Lower lobe of right lung (tissue), 2 donors: Measurements from ENCODE around the gene SUSD3. TPM values are rescaled to one million over a fixed set of nuclear protein-coding genes. Genes with fewer than 3 reads are reported as not detected.
A peak's percentile ranks its signal among the peaks of the same experiment; 100 is the strongest.

Experiments
- ATAC-seq, 2 donors: fragments of 200-7000 bp; cut with Tn5 transposase; one replicate each; pipeline ENCODE4 v1.9.1; 2020 to 2022; ENCODE audit warnings: mild to moderate bottlenecking in 2 of 2, moderate library complexity in 2 of 2
- DNase-seq: peaks from one replicate; pipeline ENCODE4 v3.0.0-alpha.2; 2020
- H3K27ac ChIP-seq: fragments of 200-600 bp; one replicate; pipeline ENCODE4 v1.8.0; 2022
- H3K27me3 ChIP-seq: fragments of 200-600 bp; one replicate; pipeline ENCODE4 v1.8.0; 2022; ENCODE audit warnings: low read depth
- H3K36me3 ChIP-seq: fragments of 200-600 bp; one replicate; pipeline ENCODE4 v1.8.0; 2022; ENCODE audit warnings: mild to moderate bottlenecking
- H3K4me1 ChIP-seq: fragments of 200-600 bp; one replicate; pipeline ENCODE4 v1.8.0; 2022
- H3K4me3 ChIP-seq: fragments of 200-600 bp; one replicate; pipeline ENCODE4 v1.8.0; 2022; ENCODE audit warnings: mild to moderate bottlenecking
- H3K9me3 ChIP-seq: fragments of 200-600 bp; one replicate; pipeline ENCODE4 v1.8.0; 2022
- CTCF ChIP-seq: fragments of 200-600 bp; IDR thresholded peaks from one replicate; pipeline ENCODE4 v1.8.0; 2022; ENCODE audit warnings: antibody characterized with exemption, mild to moderate bottlenecking
- intact Hi-C: fragments of 100-400 bp; cut with DNase I; formaldehyde crosslinking; loops from one replicate; pipeline ENCODE4 v1.11.0; 2022
- long read RNA-seq: library from polyadenylated mRNA; unstranded; transcript quantifications from one replicate; pipeline ENCODE4 v2.0.0, GENCODE V29; 2021
- total RNA-seq: library from RNA; stranded (reverse); fragmentation: NEBNext Ultra II Directional; extraction: Animal tissue kit (Norgen Biotek cat#: 25700); gene quantifications from one replicate; pipeline ENCODE4 v1.2.1, GENCODE V29; 2021
- donor health status: DM: no; HTN: yes; CAD: no; lungs with severe emphysema.

The SUSD3 gene
- total RNA-seq: 5.3 TPM
- long read RNA-seq, partial matches to known transcripts: 1 of 8 reads
- long read RNA-seq, other reads (novel, unspliced or antisense): 3 of 8 reads

GRCh38 chr9:93058355-93059010 lies at the start of gene SUSD3:
SUSD3 (plus strand) TSS chr9:93058701; CDS start chr9:93058743, 42 bp downstream.
- H3K27me3 ChIP-seq: no peaks in the 10 kb centered on the region
- no peak for TF ChIP-seq CTCF
- no peaks in the 10 kb centered on the region for H3K9me3 ChIP-seq
- H3K27ac ChIP-seq: peak within 1 kb of the TSS; percentile 73
- peaks cover 56% of the 10 kb centered on the region for H3K4me1 ChIP-seq
- DNase-seq: peak; percentile 81
- H3K36me3 ChIP-seq: no peaks in the 10 kb centered on the region
- intact Hi-C loops: no loop called here
- peak; percentile 83 to 85 for ATAC-seq
- peak within 1 kb of the TSS; percentile 64 for H3K4me3 ChIP-seq

- DNase-seq (no peak), ATAC-seq (peak in 1 of 2 donors; percentile 33)
- intact Hi-C loops: no loop called here
- no peaks in the 10 kb centered on the region for H3K9me3 ChIP-seq
- no peak for TF ChIP-seq CTCF
- no peak overlapping the region for H3K27ac ChIP-seq
- peaks cover 78% of the 10 kb centered on the region for H3K36me3 ChIP-seq
- H3K4me1 ChIP-seq: no peaks in the 10 kb centered on the region
- no peaks in the 10 kb centered on the region for H3K27me3 ChIP-seq
- no peak overlapping the region for H3K4me3 ChIP-seq
These were observed 49.0 kb upstream of the SUSD3 start for GRCh38 chr9:93009337-93010015.

GRCh38 chr9:93010056-93010455 lies 48.4 kb upstream of the SUSD3 start:
- ATAC-seq (no peak), DNase-seq (no peak)
- no peak for TF ChIP-seq CTCF
- Histone ChIP-seq H3K27ac (no peak overlapping the region), H3K4me3 (no peak overlapping the region), H3K36me3 (peaks cover 73% of the 10 kb centered on the region), H3K27me3 (no peaks in the 10 kb centered on the region), H3K9me3 (no peaks in the 10 kb centered on the region), H3K4me1 (no peaks in the 10 kb centered on the region)
- intact Hi-C loops: no loop called here

GRCh38 chr9:93010704-93011103 lies 47.8 kb upstream of the SUSD3 start:
- H3K9me3 ChIP-seq: no peaks in the 10 kb centered on the region
- H3K27ac ChIP-seq: no peak overlapping the region
- ATAC-seq: no peak
- H3K36me3 ChIP-seq: peaks cover 73% of the 10 kb centered on the region
- H3K4me3 ChIP-seq: no peak overlapping the region
- DNase-seq: no peak
- H3K4me1 ChIP-seq: no peaks in the 10 kb centered on the region
- intact Hi-C loops: no loop called here
- H3K27me3 ChIP-seq: no peaks in the 10 kb centered on the region
- TF ChIP-seq CTCF: no peak

- no peak for DNase-seq
- intact Hi-C loops: no loop called here
These were observed 47.4 kb upstream of the SUSD3 start for GRCh38 chr9:93011114-93011513.

More at GRCh38 chr9:93011114-93011513, 47.4 kb upstream of the SUSD3 start:
- Histone ChIP-seq H3K4me3 (no peak overlapping the region), H3K36me3 (peaks cover 73% of the 10 kb centered on the region), H3K9me3 (no peaks in the 10 kb centered on the region), H3K27ac (no peak overlapping the region), H3K4me1 (no peaks in the 10 kb centered on the region), H3K27me3 (no peaks in the 10 kb centered on the region)
- no peak for TF ChIP-seq CTCF
- ATAC-seq: no peak
